ENCODE data around the gene SKA2.

SKA2 gene

DNA sequence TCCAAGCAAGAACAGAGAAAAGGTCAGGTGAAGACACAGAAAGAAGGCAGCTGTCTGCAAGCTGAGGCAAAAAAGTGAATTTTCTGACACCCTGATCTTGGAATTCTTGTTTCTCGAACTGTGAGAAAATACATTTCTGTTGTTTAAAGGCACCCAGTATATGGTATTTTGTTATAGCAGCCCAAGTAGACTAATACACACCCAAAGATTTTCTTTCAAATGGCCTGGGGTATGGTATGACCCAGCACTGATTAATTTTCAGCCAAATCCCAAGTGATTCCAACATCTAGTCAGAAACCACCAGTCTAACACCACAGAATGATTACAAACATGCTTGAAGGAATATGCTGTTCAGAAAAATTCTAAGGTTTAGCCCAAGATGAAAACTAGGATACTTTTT is 85.1 kb downstream of the SKA2 start:
- DNase-seq (ENCODE audit: low spot score in 2 of 2) (no peak), ATAC-seq (replicated peaks; ENCODE audit: extremely low read depth, poor library complexity, severe bottlenecking) (no peak)
- peaks cover 38% of the 10 kb centered on the region for H3K36me3 Mint-ChIP-seq (ENCODE audit: insufficient read depth)
- no peaks in the 10 kb centered on the region for H3K27me3 Mint-ChIP-seq
- H3K9me3 Mint-ChIP-seq = no peaks in the 10 kb centered on the region
- peaks cover 5% of the 10 kb centered on the region for H3K4me1 Mint-ChIP-seq
- H3K4me3 Mint-ChIP-seq = no peak overlapping the region
- H3K27ac Mint-ChIP-seq (ENCODE audit: low read depth) = no peak overlapping the region

GRCh38 chr17:59067756-59068155 is 87.2 kb downstream of the SKA2 start:
- H3K27ac Mint-ChIP-seq (ENCODE audit: low read depth) = no peak overlapping the region
- H3K27me3 Mint-ChIP-seq = no peaks in the 10 kb centered on the region
- H3K4me1 Mint-ChIP-seq = peaks cover 5% of the 10 kb centered on the region
- DNase-seq (ENCODE audit: low spot score in 2 of 2) (no peak), ATAC-seq (replicated peaks; ENCODE audit: extremely low read depth, poor library complexity, severe bottlenecking) (no peak)
- H3K9me3 Mint-ChIP-seq = no peaks in the 10 kb centered on the region
- H3K4me3 Mint-ChIP-seq = no peak overlapping the region
- peaks cover 43% of the 10 kb centered on the region for H3K36me3 Mint-ChIP-seq (ENCODE audit: insufficient read depth)

DNA sequence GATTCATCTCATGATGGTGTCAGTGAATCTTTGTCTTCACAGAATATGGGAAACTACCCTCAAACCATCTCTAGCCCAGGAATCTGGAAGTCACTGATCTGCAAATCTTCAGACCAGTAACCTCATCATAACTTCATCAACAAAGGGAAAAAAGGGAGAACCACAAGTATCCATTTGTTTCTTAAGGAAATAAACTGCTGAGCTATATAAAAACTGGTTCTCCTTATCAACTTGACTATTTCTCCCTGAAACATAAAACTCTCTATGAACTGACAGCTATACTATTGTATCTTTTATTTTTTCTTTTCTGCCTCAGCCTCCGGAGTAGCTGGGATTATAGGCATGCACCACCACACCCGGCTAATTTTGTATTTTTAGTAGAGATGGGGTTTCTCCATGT is 87.6 kb downstream of the SKA2 start:
- DNase-seq (ENCODE audit: low spot score in 2 of 2) (no peak), ATAC-seq (replicated peaks; ENCODE audit: extremely low read depth, poor library complexity, severe bottlenecking) (no peak)
- Mint-ChIP-seq H3K4me1 (peaks cover 5% of the 10 kb centered on the region), H3K4me3 (no peak overlapping the region), H3K9me3 (no peaks in the 10 kb centered on the region), H3K36me3 (ENCODE audit: insufficient read depth) (peaks cover 46% of the 10 kb centered on the region), H3K27ac (ENCODE audit: low read depth) (no peak overlapping the region), H3K27me3 (no peaks in the 10 kb centered on the region)

GRCh38 chr17:59062509-59062908 is 92.5 kb downstream of the SKA2 start:
- no peak for DNase-seq (ENCODE audit: low spot score in 2 of 2)
- no peak overlapping the region for H3K27ac Mint-ChIP-seq (ENCODE audit: low read depth)

More at GRCh38 chr17:59062509-59062908, 92.5 kb downstream of the SKA2 start:
- Mint-ChIP-seq H3K9me3 (no peaks in the 10 kb centered on the region), H3K4me1 (peaks cover 5% of the 10 kb centered on the region), H3K36me3 (ENCODE audit: insufficient read depth) (peaks cover 42% of the 10 kb centered on the region), H3K27me3 (no peaks in the 10 kb centered on the region), H3K4me3 (no peak overlapping the region)
- ATAC-seq (replicated peaks; ENCODE audit: extremely low read depth, poor library complexity, severe bottlenecking) = no peak

All from central memory CD8-positive, alpha-beta T cell (primary cell).